LNCaP clone FGC (cell line): ENCODE measurements around the gene KIF3A.

Experiments
- DNase-seq: peaks from one replicate; pipeline ENCODE4 v3.0.0-alpha.2; 2011; ENCODE audit warnings: low read depth
- H3K4me3 ChIP-seq: 2 replicates; pipeline ENCODE4 v1.5.1; 2011; ENCODE audit warnings: mild to moderate bottlenecking, low read depth, low read length, control low read depth
- TF ChIP-seq, protein P1 (sequence below): IDR thresholded peaks from 2 replicates; pipeline ENCODE4 v1.5.1; 2012; ENCODE audit warnings: mild to moderate bottlenecking; ENCODE audit not compliant: control insufficient read depth, insufficient read depth; ENCODE audit errors: extremely low read depth

The KIF3A gene

DNA sequence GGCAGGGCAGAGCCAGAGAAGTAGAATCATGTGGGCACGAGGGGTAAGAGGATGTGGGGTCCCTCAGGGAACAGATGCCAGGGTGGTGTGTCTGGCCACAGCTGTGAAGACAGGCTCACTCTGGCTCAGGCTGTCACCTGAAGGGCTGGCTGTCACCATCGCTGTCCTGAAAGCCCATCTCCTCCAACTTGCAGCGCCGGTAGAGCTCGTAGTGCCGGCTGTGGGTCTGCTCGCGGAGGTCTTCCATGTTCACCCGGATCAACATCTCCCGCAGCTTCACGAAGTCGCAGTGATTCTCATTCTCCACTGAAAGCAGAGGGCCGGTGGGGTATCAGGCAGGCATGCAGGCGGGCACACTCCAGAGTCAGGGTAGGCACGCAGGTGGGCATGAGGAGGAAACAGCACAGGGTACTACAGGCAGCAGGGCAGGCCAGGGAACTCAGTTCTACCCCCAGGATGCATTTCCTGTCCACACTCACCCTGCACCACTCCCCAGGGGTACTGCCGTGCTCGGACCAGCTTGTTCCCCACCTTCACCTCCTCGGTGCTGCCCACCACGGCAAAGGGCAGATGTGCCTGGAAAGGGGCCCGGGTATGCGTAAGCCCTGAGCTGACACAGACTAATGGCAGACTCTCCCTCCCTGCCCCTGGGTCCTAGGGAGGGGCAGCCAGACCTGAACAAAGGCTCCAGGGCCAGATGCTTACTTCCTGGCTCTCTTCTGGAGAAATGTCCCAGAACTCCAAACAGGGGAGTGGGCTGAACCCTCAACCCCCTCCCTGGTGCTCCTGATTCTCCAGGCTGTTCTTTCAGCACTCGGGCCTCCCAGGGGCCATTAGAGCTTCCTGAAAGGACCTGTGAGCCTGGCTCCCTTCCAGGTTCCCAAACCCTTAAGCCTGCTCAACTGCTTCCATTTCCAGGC lies 24.2 kb upstream of the KIF3A start:
- no peak overlapping the region for H3K4me3 ChIP-seq
- no peak for DNase-seq
- TF ChIP-seq, protein P1, sequence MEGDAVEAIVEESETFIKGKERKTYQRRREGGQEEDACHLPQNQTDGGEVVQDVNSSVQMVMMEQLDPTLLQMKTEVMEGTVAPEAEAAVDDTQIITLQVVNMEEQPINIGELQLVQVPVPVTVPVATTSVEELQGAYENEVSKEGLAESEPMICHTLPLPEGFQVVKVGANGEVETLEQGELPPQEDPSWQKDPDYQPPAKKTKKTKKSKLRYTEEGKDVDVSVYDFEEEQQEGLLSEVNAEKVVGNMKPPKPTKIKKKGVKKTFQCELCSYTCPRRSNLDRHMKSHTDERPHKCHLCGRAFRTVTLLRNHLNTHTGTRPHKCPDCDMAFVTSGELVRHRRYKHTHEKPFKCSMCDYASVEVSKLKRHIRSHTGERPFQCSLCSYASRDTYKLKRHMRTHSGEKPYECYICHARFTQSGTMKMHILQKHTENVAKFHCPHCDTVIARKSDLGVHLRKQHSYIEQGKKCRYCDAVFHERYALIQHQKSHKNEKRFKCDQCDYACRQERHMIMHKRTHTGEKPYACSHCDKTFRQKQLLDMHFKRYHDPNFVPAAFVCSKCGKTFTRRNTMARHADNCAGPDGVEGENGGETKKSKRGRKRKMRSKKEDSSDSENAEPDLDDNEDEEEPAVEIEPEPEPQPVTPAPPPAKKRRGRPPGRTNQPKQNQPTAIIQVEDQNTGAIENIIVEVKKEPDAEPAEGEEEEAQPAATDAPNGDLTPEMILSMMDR: no peak

GRCh38 chr5:132760601-132761317 lies 23.4 kb upstream of the KIF3A start:
- TF ChIP-seq, protein P1: no peak
- H3K4me3 ChIP-seq: no peak overlapping the region
- DNase-seq: no peak

- TF ChIP-seq, protein P1: no peak
- H3K4me3 ChIP-seq: no peak overlapping the region
- no peak for DNase-seq
These were observed 22.7 kb upstream of the KIF3A start for GRCh38 chr5:132760049-132760420.

DNA sequence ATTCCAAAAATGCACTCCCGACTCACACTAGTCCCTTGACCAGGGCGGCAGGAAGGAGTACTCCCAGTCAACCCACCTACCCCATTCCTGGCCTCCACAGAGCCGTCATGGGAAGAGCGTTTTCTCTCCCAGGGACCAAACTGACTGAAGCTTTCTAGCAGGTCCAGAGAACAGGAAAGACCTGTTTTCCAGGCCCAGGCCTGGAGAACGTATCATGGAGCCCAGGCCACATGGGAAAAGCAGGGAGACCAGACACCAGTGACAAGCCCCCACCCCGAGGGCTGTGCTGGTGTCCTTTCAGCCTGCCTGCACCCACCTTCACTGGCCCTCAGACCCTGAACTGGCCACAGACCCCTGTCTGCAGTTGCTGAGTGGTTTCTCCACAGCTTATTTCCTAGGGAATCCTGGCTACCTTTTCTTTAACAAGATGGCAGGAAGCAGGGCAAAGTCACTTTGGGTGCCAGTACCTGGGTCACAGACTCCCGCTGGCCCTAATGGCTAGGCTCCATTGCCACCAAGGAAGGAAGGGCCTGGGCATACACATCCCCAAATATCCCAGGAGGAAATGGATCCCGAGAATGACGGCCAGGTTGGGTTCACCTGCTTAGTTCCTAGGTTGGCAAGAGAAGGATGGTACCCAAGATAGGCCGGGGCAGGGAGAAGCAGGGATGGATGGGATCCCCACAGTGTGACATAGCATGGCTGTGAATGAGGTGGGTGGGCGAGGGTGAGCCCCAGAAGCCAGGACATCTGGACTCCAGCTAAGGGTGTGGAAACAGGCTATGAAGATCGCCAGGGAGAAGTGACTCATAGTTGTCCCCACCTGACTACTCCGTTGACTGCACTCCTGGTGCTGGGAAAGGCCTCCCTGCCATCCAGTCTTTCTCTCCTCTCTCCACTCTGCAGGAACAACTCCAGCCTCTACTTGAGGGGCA lies 22.0 kb upstream of the KIF3A start:
- peak; percentile 74 for DNase-seq
- TF ChIP-seq, protein P1: no peak
- no peak overlapping the region for H3K4me3 ChIP-seq

DNA sequence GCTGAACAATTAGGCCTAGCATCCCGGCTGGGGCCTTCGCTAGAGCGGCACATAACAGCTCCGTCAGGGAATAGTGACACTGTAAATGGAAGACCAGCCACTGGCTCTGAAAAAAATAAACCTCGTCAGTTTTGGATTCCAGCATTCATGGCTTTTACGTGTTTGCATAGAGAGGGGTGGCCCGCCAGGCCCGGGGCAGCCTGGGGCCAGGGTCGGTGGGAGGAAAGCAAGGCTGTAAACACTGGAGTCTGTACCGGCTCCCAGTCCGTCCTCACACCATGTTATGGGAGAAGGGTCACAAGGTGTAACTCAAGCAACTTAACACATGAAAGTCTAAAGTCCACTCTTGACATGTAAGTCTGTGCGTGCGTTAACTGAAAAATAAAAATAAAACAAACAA lies 21.1 kb upstream of the KIF3A start:
- DNase-seq: no peak
- H3K4me3 ChIP-seq: no peak overlapping the region
- TF ChIP-seq, protein P1: no peak

DNA sequence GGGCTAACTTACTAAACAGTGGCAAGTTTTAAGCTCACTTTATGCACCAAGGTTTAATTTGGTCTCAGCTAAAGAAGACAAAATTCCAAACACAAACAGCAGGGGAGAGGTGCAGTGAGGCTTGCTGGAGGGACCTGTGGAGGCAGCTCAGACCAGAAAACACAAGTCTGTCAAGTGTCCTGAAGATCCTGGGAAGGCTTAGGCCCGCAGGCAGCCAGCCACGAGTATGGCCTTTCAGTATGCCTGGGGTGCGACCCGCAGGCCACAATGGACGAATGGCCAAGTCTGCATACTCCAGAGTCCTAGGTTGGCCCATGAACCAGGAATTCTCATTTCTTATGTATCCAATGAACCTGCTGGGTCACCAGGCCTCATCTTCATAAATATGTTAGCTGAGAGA lies 19.2 kb upstream of the KIF3A start:
- TF ChIP-seq, protein P1: no peak
- H3K4me3 ChIP-seq: no peak overlapping the region
- no peak for DNase-seq
